ENCODE measurements around the gene MBD3. TPM values are rescaled to one million over a fixed set of nuclear protein-coding genes. Genes with fewer than 3 reads are reported as not detected.

Gene MBD3
- total RNA-seq, 1 donor from 2014 or later: 71.9 TPM

DNA sequence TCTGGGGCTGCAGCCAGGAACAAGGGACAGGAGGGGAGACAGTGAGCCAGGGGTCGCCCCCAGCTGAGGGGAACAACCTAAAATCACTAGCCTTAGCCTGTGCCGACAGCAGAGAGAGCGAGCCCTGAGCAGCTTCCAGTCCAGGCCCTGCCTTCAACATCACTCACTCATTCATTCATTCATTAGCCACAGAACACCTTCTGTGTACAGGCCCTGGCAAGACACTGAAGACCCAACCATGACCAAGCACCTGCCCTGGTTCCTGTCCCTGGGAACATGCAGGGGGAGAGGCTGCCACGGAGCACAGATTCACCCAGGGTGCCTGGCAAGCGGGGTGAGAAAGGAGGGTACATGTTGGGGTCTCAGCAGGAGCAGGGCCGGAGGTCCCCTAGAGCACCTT lies 29.4 kb downstream of the MBD3 start:
- Histone ChIP-seq H3K9ac (ENCODE audit: low read length) (no peak overlapping the region), H4K20me1 (ENCODE audit: insufficient read depth, low read length) (peaks cover 76% of the 10 kb centered on the region), H3K4me2 (ENCODE audit: low read length) (no peak overlapping the region), H3K27me3 (ENCODE audit: insufficient read depth, low read length) (no peaks in the 10 kb centered on the region), H3K36me3 (ENCODE audit: insufficient read depth, low read length) (no peaks in the 10 kb centered on the region), H3K4me3 (ENCODE audit: insufficient read depth, low read depth, low read length) (no peak overlapping the region), H3K79me2 (ENCODE audit: insufficient read depth, low read length) (peaks cover 85% of the 10 kb centered on the region), H2AFZ (ENCODE audit: low read depth, low read length) (no peak overlapping the region), H3K27ac (ENCODE audit: low read depth, low read length) (no peak overlapping the region), H3K9me3 (ENCODE audit: insufficient read depth, low read depth, low read length) (no peaks in the 10 kb centered on the region), H3K4me1 (ENCODE audit: insufficient read depth, low read length) (peaks cover 10% of the 10 kb centered on the region)
- H3K4me3 Mint-ChIP-seq (ENCODE audit: unreplicated experiment): no peak overlapping the region
- H3K4me1 Mint-ChIP-seq (ENCODE audit: low read depth, unreplicated experiment): no peaks in the 10 kb centered on the region
- no peak for TF ChIP-seq EZH2 (IDR thresholded peaks at IDR 0.05; ENCODE audit: insufficient read depth, low read length)
- TF ChIP-seq CTCF (IDR thresholded peaks at IDR 0.05; ENCODE audit: insufficient read depth, low read depth, low read length): no peak
- H3K27me3 Mint-ChIP-seq (ENCODE audit: low read depth, unreplicated experiment): no peaks in the 10 kb centered on the region
- no peaks in the 10 kb centered on the region for H3K9me3 Mint-ChIP-seq (ENCODE audit: unreplicated experiment)
- DNase-seq (ENCODE audit: low read depth) (no peak), FAIRE-seq (no peak)
- H3K27ac Mint-ChIP-seq (ENCODE audit: unreplicated experiment): peak overlapping the region; percentile 24
- H3K36me3 Mint-ChIP-seq (ENCODE audit: low read depth, unreplicated experiment): peaks cover 4% of the 10 kb centered on the region

DNA sequence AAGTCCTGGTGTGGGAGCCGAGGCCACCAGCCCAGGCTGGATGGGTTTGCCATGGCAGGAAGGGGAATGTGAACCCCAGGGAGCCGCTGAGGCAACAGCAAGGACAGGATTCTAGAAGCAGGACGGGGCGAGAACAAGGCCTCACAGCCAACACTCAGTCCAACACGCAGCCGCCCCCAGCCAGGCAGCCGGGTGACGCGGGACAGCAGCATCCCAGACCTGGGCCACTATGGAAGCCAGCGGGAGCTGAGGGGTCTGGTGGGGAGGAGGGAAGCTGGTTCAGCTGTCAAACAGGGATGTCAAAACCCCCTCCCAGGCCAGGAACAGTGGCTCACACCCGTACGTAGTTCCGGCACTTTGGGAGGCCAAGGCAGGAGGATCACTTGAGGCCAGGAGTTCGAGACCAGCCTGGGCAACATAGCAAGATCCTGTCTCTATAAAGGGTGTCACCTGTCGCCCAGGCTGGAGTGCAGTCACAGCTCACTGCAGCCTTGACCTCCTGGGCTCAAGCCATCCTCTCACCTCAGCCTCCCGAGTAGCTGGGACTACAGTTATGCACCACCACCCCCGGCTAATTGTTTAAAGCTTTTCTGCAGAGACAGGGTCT lies 31.3 kb downstream of the MBD3 start:
- DNase-seq (ENCODE audit: low read depth): no peak
- no peaks in the 10 kb centered on the region for H3K36me3 ChIP-seq (ENCODE audit: insufficient read depth, low read length)
- H2AFZ ChIP-seq (ENCODE audit: low read depth, low read length): no peak overlapping the region
- TF ChIP-seq CTCF (IDR thresholded peaks at IDR 0.05; ENCODE audit: insufficient read depth, low read depth, low read length) (no peak), EZH2 (IDR thresholded peaks at IDR 0.05; ENCODE audit: insufficient read depth, low read length) (no peak)
- H3K27ac ChIP-seq (ENCODE audit: low read depth, low read length): no peak overlapping the region
- no peaks in the 10 kb centered on the region for H3K27me3 ChIP-seq (ENCODE audit: insufficient read depth, low read length)
- no peak overlapping the region for H3K4me2 ChIP-seq (ENCODE audit: low read length)
- Mint-ChIP-seq H3K27me3 (ENCODE audit: low read depth, unreplicated experiment) (no peaks in the 10 kb centered on the region), H3K27ac (ENCODE audit: unreplicated experiment) (no peak overlapping the region), H3K4me1 (ENCODE audit: low read depth, unreplicated experiment) (no peaks in the 10 kb centered on the region), H3K36me3 (ENCODE audit: low read depth, unreplicated experiment) (peaks cover 7% of the 10 kb centered on the region), H3K4me3 (ENCODE audit: unreplicated experiment) (no peak overlapping the region), H3K9me3 (ENCODE audit: unreplicated experiment) (no peaks in the 10 kb centered on the region)
- peaks cover 89% of the 10 kb centered on the region for H3K79me2 ChIP-seq (ENCODE audit: insufficient read depth, low read length)
- no peaks in the 10 kb centered on the region for H3K9me3 ChIP-seq (ENCODE audit: insufficient read depth, low read depth, low read length)
- H4K20me1 ChIP-seq (ENCODE audit: insufficient read depth, low read length): peaks cover 92% of the 10 kb centered on the region
- no peak overlapping the region for H3K4me3 ChIP-seq (ENCODE audit: insufficient read depth, low read depth, low read length)
- no peak for FAIRE-seq
- no peak overlapping the region for H3K9ac ChIP-seq (ENCODE audit: low read length)
- H3K4me1 ChIP-seq (ENCODE audit: insufficient read depth, low read length): peaks cover 10% of the 10 kb centered on the region

DNA sequence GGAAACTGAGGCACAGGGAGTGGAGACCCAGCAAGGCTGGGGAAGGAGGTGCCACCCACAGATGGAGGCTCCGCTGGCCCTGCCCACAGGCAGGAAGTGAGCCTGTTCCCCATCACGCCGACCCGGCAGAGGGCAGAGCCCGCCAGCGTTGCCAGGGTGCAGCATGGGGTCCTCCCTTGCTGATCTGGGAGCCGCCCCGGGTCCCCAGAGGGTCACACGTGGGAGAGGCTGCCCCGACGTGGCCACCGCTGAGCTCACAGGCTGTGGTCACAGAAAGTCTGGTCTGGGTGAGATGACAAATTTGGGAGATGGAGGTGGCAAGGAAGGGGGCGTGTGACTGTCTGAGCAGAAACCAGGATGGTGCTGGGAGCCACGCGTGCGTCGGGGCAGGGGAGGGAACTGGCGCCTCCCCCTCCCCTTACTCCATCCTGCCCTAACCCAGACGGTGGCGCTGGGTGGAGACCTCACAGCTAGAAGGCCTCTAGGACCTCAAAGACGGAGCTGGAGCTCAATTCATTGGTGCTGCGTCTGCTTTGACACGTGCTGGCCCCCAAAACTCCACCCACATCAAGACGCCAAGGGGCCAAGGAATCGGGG lies 32.3 kb downstream of the MBD3 start:
- no peak for TF ChIP-seq CTCF (IDR thresholded peaks at IDR 0.05; ENCODE audit: insufficient read depth, low read depth, low read length)
- no peak for TF ChIP-seq EZH2 (IDR thresholded peaks at IDR 0.05; ENCODE audit: insufficient read depth, low read length)
- H3K27me3 ChIP-seq (ENCODE audit: insufficient read depth, low read length): no peaks in the 10 kb centered on the region
- H3K27ac Mint-ChIP-seq (ENCODE audit: unreplicated experiment): no peak overlapping the region
- peaks cover under 1% of the 10 kb centered on the region for H3K4me1 ChIP-seq (ENCODE audit: insufficient read depth, low read length)
- FAIRE-seq (no peak), DNase-seq (ENCODE audit: low read depth) (no peak)
- H3K9ac ChIP-seq (ENCODE audit: low read length): no peak overlapping the region
- H3K36me3 ChIP-seq (ENCODE audit: insufficient read depth, low read length): no peaks in the 10 kb centered on the region
- no peaks in the 10 kb centered on the region for H3K9me3 ChIP-seq (ENCODE audit: insufficient read depth, low read depth, low read length)
- no peaks in the 10 kb centered on the region for H3K4me1 Mint-ChIP-seq (ENCODE audit: low read depth, unreplicated experiment)
- no peak overlapping the region for H3K27ac ChIP-seq (ENCODE audit: low read depth, low read length)
- no peaks in the 10 kb centered on the region for H3K9me3 Mint-ChIP-seq (ENCODE audit: unreplicated experiment)
- H3K4me2 ChIP-seq (ENCODE audit: low read length): no peak overlapping the region
- peaks cover 7% of the 10 kb centered on the region for H3K36me3 Mint-ChIP-seq (ENCODE audit: low read depth, unreplicated experiment)
- H3K27me3 Mint-ChIP-seq (ENCODE audit: low read depth, unreplicated experiment): no peaks in the 10 kb centered on the region
- H4K20me1 ChIP-seq (ENCODE audit: insufficient read depth, low read length): peaks cover 83% of the 10 kb centered on the region
- H3K4me3 ChIP-seq (ENCODE audit: insufficient read depth, low read depth, low read length): no peak overlapping the region
- no peak overlapping the region for H2AFZ ChIP-seq (ENCODE audit: low read depth, low read length)
- no peak overlapping the region for H3K4me3 Mint-ChIP-seq (ENCODE audit: unreplicated experiment)
- H3K79me2 ChIP-seq (ENCODE audit: insufficient read depth, low read length): peaks cover 81% of the 10 kb centered on the region

Data from astrocyte (in vitro differentiated cells and primary cell).